HepG2 (cell line): ENCODE results near the gene UPF3B. TPM values are rescaled to one million over a fixed set of nuclear protein-coding genes. Genes with fewer than 3 reads are reported as not detected.

Experiments
- CBX2 ChIP-seq, 2 experiments: fragments of 200-600 bp in 1 of 2; sonication (generic); formaldehyde crosslinking in 1 of 2; IDR thresholded peaks; 2 replicates each; pipeline versions ENCODE4 v1.7.0 to v1.8.1; 2018 to 2022; ENCODE audit warnings: low read depth in 2 of 2, low read length in 1 of 2, mild to moderate bottlenecking in 1 of 2, missing genetic modification reagents in 1 of 2
- CERS6 ChIP-seq: sonication (generic); formaldehyde crosslinking; IDR thresholded peaks from 2 replicates; pipeline ENCODE4 v1.5.0; 2020; ENCODE audit warnings: missing genetic modification reagents
- CHD2 ChIP-seq: IDR thresholded peaks from 2 replicates; pipeline ENCODE4 v1.6.1; 2011; ENCODE audit warnings: low read depth, low read length, improper control_type of control experiment
- FOXP4 ChIP-seq: sonication (generic); formaldehyde crosslinking; IDR thresholded peaks from 2 replicates; pipeline ENCODE4 v1.4.0; 2020; ENCODE audit warnings: missing genetic modification reagents
- GTF2F1 ChIP-seq: fragments of 150-350 bp; IDR thresholded peaks from 2 replicates; pipeline ENCODE4 v1.6.1; 2014; ENCODE audit warnings: low read length
- HOXA9 ChIP-seq: sonication (generic); formaldehyde crosslinking; IDR thresholded peaks from 2 replicates; pipeline ENCODE4 v1.8.1; 2022; ENCODE audit warnings: missing genetic modification reagents, mild to moderate bottlenecking, moderate library complexity, borderline replicate concordance
- JARID2 ChIP-seq: sonication (generic); formaldehyde crosslinking; IDR thresholded peaks from 2 replicates; pipeline ENCODE4 v1.8.1; 2023; ENCODE audit warnings: missing genetic modification reagents, inconsistent platforms; ENCODE audit not compliant: insufficient replicate concordance
- MBNL3 ChIP-seq: fragments of 250-450 bp; sonication (Bioruptor Pico); conservative IDR thresholded peaks from 2 replicates; pipeline ENCODE4 v1.8.0; 2022; ENCODE audit warnings: mild to moderate bottlenecking, inconsistent platforms
- NR1H2 ChIP-seq: sonication (generic); formaldehyde crosslinking; IDR thresholded peaks from 2 replicates; pipeline ENCODE4 v1.8.1; 2022; ENCODE audit warnings: low read depth, missing genetic modification reagents, borderline replicate concordance
- NR2F2 ChIP-seq: IDR thresholded peaks from 2 replicates; pipeline ENCODE4 v1.6.1; 2012; ENCODE audit warnings: low read depth, inconsistent platforms, borderline replicate concordance
- SALL1 ChIP-seq: sonication (generic); formaldehyde crosslinking; IDR thresholded peaks from 2 replicates; pipeline ENCODE4 v1.8.0; 2022; ENCODE audit warnings: mild to moderate bottlenecking, missing genetic modification reagents
- SMARCE1 ChIP-seq: fragments of 450-650 bp; IDR thresholded peaks from 2 replicates; pipeline ENCODE4 v1.6.1; 2017; ENCODE audit warnings: borderline replicate concordance
- TOPORS ChIP-seq: sonication (generic); formaldehyde crosslinking; IDR thresholded peaks from 2 replicates; pipeline ENCODE4 v1.8.0; 2023; ENCODE audit warnings: mild to moderate bottlenecking, missing genetic modification reagents
- U2AF1 ChIP-seq: fragments of 200-400 bp; formaldehyde crosslinking; optimal IDR thresholded peaks from 2 replicates; pipeline ENCODE3; 2017; ENCODE audit warnings: mild to moderate bottlenecking, low read depth, low read length
- UBTF ChIP-seq: sonication (generic); formaldehyde crosslinking; IDR thresholded peaks from 2 replicates; pipeline ENCODE4 v1.4.0; 2020; ENCODE audit warnings: mild to moderate bottlenecking, missing genetic modification reagents
- YY1 ChIP-seq: IDR thresholded peaks from 2 replicates; pipeline ENCODE4 v1.6.1; 2011; ENCODE audit warnings: low read length, low read depth, moderate library complexity, mild to moderate bottlenecking; ENCODE audit not compliant: insufficient read depth, insufficient replicate concordance
- ZBTB10 ChIP-seq: sonication (generic); formaldehyde crosslinking; IDR thresholded peaks from 2 replicates; pipeline ENCODE4 v1.4.0; 2020; ENCODE audit warnings: missing genetic modification reagents, borderline replicate concordance
- ZNF333 ChIP-seq: sonication (generic); formaldehyde crosslinking; IDR thresholded peaks from 2 replicates; pipeline ENCODE4 v1.4.0; 2020; ENCODE audit warnings: mild to moderate bottlenecking, missing genetic modification reagents, borderline replicate concordance
- ZNF747 ChIP-seq: sonication (generic); formaldehyde crosslinking; IDR thresholded peaks from 2 replicates; pipeline ENCODE4 v1.8.1; 2023; ENCODE audit warnings: missing genetic modification reagents, mild to moderate bottlenecking, borderline replicate concordance
- ZNF781 ChIP-seq: sonication (generic); formaldehyde crosslinking; IDR thresholded peaks from 2 replicates; pipeline ENCODE4 v1.5.1; 2020; ENCODE audit warnings: borderline replicate concordance, mild to moderate bottlenecking, missing genetic modification reagents; ENCODE audit errors: not compliant biosample characterization
- ZNF839 ChIP-seq: sonication (generic); formaldehyde crosslinking; IDR thresholded peaks from 2 replicates; pipeline ENCODE4 v1.4.0; 2020; ENCODE audit warnings: missing genetic modification reagents, mild to moderate bottlenecking, borderline replicate concordance
- ZSCAN22 ChIP-seq: sonication (generic); formaldehyde crosslinking; IDR thresholded peaks from 2 replicates; pipeline ENCODE4 v1.4.0; 2020; ENCODE audit warnings: mild to moderate bottlenecking, missing genetic modification reagents
- polyA plus RNA-seq, 8 experiments: library from polyadenylated mRNA; depleted of rRNA in 3 of 8; stranded (reverse) in 7 of 8; unstranded in 1 of 8; fragments of >200 nt; fragmentation: Illumina TruSeq in 4 of 8; extraction: Trizol in 4 of 8; gene quantifications; 2 replicates each; pipeline versions ENCODE4 v1.2.1 to v1.2.3, GENCODE V29; 2011 to 2016; ENCODE audit warnings: low read depth in 4 of 8, missing spikeins in 1 of 8, mixed read lengths in 1 of 8; ENCODE audit not compliant: insufficient read depth in 1 of 8
- total RNA-seq, 5 experiments: library from RNA; depleted of rRNA; stranded (reverse); fragments of >200 nt; fragmentation: Illumina TruSeq; extraction: Trizol; gene quantifications; 2 replicates each; pipeline ENCODE4 v1.2.3, GENCODE V29; 2016; ENCODE audit warnings: low read depth in 1 of 5

Gene UPF3B
- total and polyA plus RNA-seq, 2 of the 13 experiments (the other 11 are each of a cell fraction or from before 2014, with no cell fraction given), result 5.2 to 7.2 TPM

GRCh38 chrX:119826399-119826959, 26.3 kb downstream of the UPF3B start (continued):
- TF ChIP-seq NR1H2 (CRISPR knock-in tag) (no peak), TOPORS (CRISPR knock-in tag) (no peak), ZNF333 (CRISPR knock-in tag) (no peak), ZBTB10 (no peak), HOXA9 (CRISPR knock-in tag) (no peak), U2AF1 (no peak), UBTF (CRISPR knock-in tag) (no peak), ZNF781 (CRISPR knock-in tag) (no peak), SMARCE1 (no peak), ZSCAN22 (CRISPR knock-in tag) (no peak), SALL1 (CRISPR knock-in tag) (0 out of 2 replicates have a peak, but pooled peaks have one; percentile 8), YY1 (no peak), CBX2 (IDR thresholded peaks at IDR 0.05; ENCODE audit: low read depth, low read length) (no peak), CBX2 (CRISPR knock-in tag; IDR thresholded peaks at IDR 0.05; ENCODE audit: low read depth) (no peak), ZNF839 (no peak), FOXP4 (CRISPR knock-in tag) (0 out of 2 replicates have a peak, but pooled peaks have one; percentile 24), CHD2 (no peak), CERS6 (no peak), NR2F2 (no peak), MBNL3 (CRISPR knock-in tag) (no peak), GTF2F1 (no peak), ZNF747 (CRISPR knock-in tag) (no peak), JARID2 (CRISPR knock-in tag) (no peak)
